ENCODE measurements around the gene CELF4. TPM values are rescaled to one million over a fixed set of nuclear protein-coding genes. Genes with fewer than 3 reads are reported as not detected.

CELF4 gene
- total RNA-seq, 2 donors from 2014 or later = 3.3 to 4.7 TPM

GRCh38 chr18:37484983-37485834, 80.4 kb downstream of the CELF4 start:
- peaks cover 0 to 4% of the 10 kb centered on the region in 2 donors for H3K27me3 ChIP-seq

GRCh38 chr18:37483984-37484819, 81.4 kb downstream of the CELF4 start:
- WGBS, 2 donors = 19 to 30% methylated on average over 17 of the region's 17 CpGs
- Histone ChIP-seq H3K36me3 (replicated peaks in 1 of 2; ENCODE audit: insufficient read depth in 1 of 2, low read depth in 2 of 2) (no peaks in the 10 kb centered on the region), H3K4me1 (peaks cover 8% of the 10 kb centered on the region), H3K9me3 (no peaks in the 10 kb centered on the region), H3K27ac (no peak overlapping the region), H3K4me3 (no peak overlapping the region), H3K27me3 (peaks cover 0 to 4% of the 10 kb centered on the region in 2 donors)
- no peak for TF ChIP-seq CTCF (IDR thresholded peaks at IDR 0.05)
- no peak for TF ChIP-seq POLR2A (IDR thresholded peaks at IDR 0.05)
- ATAC-seq = no peak
- no peak for DNase-seq
- intact Hi-C loops (cut with DNase I) = no loop called here

More at GRCh38 chr18:37484983-37485834, 80.4 kb downstream of the CELF4 start:
- H3K27ac ChIP-seq = no peak overlapping the region
- H3K4me3 ChIP-seq = no peak overlapping the region
- DNase-seq (peak; percentile 22 to 49 (median 37)), ATAC-seq (peak; percentile 76)
- intact Hi-C loops (cut with DNase I) = no loop called here
- TF ChIP-seq CTCF (IDR thresholded peaks at IDR 0.05) (peak in 3 of 7 experiments; percentile 31 to 58 (median 50)), POLR2A (IDR thresholded peaks at IDR 0.05) (no peak)
- WGBS, 2 donors = 1 to 4% methylated on average over 26 to 77 of the region's 98 CpGs
- H3K36me3 ChIP-seq (replicated peaks in 1 of 2; ENCODE audit: insufficient read depth in 1 of 2, low read depth in 2 of 2) = no peaks in the 10 kb centered on the region
- H3K4me1 ChIP-seq = peaks cover 8% of the 10 kb centered on the region
- H3K9me3 ChIP-seq = no peaks in the 10 kb centered on the region

- peak in 3 of 4 donors; percentile 23 to 42 (median 31) for DNase-seq
- Histone ChIP-seq H3K9me3 (no peaks in the 10 kb centered on the region), H3K36me3 (replicated peaks in 1 of 2; ENCODE audit: insufficient read depth in 1 of 2, low read depth in 2 of 2) (no peaks in the 10 kb centered on the region), H3K4me3 (no peak overlapping the region), H3K27ac (no peak overlapping the region), H3K4me1 (peaks cover 8% of the 10 kb centered on the region), H3K27me3 (peaks cover 0 to 4% of the 10 kb centered on the region in 2 donors)
- intact Hi-C loops (cut with DNase I) = no loop called here
- TF ChIP-seq POLR2A (IDR thresholded peaks at IDR 0.05) = no peak
- no peak for TF ChIP-seq CTCF (IDR thresholded peaks at IDR 0.05)
- WGBS, 2 donors = 21 to 36% methylated on average over 12 of the region's 12 CpGs
- ATAC-seq = no peak
Observed at GRCh38 chr18:37483221-37483971, 82.2 kb downstream of the CELF4 start.

- Histone ChIP-seq H3K9me3 (no peaks in the 10 kb centered on the region), H3K4me1 (peaks cover 8% of the 10 kb centered on the region), H3K27me3 (peaks cover 0 to 4% of the 10 kb centered on the region in 2 donors), H3K4me3 (no peak overlapping the region), H3K36me3 (replicated peaks in 1 of 2; ENCODE audit: insufficient read depth in 1 of 2, low read depth in 2 of 2) (no peaks in the 10 kb centered on the region), H3K27ac (no peak overlapping the region)
- DNase-seq (no peak), ATAC-seq (no peak)
- TF ChIP-seq POLR2A (IDR thresholded peaks at IDR 0.05) (no peak), CTCF (IDR thresholded peaks at IDR 0.05) (no peak)
- 57 to 65% methylated on average over 3 of the region's 3 CpGs for WGBS, 2 donors
- intact Hi-C loops (cut with DNase I) = no loop called here
Observed at GRCh38 chr18:37482433-37482832, 83.2 kb downstream of the CELF4 start.

All from body of pancreas (tissue), 4 donors.